ENCODE data around the gene KAT6B.

- TF ChIP-seq POLR2AphosphoS5 (IDR thresholded peaks at IDR 0.05; ENCODE audit: low read depth, low read length) (no peak), TAF1 (IDR thresholded peaks at IDR 0.05; ENCODE audit: borderline replicate concordance, insufficient read depth, low read length) (no peak)
Measured at GRCh38 chr10:74837743-74838142, 11.3 kb downstream of the KAT6B start.
